Amygdala (tissue), 56 donors: ENCODE measurements around the gene KSR1.

Source experiments
- DNase-seq, 56 donors: peaks; one replicate each; lab custom pipeline; 2025; lab: John Stamatoyannopoulos, UW

Gene KSR1

DNA sequence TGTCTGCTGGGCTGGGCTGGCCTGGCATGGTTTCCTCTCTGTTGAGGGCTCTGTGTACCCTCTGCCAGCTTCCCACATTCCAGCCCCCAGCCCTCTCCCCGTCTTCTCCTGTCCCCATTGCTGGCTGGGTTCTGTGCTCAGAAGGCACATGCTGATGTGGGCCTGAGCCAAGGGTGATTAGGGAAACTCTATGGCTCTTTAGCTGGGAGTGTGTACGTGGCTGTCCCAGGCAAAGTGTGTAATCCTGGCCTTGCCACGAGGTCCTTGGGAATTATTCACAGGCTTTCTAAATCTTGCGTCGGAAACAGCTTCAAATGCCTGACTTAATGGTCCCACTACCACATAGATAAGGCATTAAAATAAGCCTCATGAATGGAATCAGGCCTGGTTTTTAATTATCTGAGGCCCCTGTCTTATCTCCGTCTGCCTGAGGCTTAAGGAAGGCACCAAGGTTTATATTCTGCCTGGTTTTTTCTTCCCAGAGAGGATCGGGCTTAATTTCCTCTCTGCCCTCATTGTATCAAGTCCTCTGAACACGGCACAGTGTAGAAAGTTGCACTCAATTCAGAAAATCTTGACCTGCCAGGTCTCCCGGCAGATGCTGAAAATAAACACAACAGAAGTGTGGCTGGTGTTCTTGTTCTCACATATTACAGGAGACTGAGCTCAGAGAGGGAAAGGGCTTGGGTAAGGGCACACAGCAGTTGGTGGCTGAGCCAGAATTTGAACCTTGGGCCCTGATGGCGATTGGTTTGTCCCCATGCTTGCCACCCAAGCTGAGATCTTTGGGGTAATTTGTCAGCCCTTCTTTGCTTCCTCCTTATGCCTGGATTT, 121.9 kb downstream of the KSR1 start:
- peak in 1 of 56 donors; percentile 14 for DNase-seq

DNA sequence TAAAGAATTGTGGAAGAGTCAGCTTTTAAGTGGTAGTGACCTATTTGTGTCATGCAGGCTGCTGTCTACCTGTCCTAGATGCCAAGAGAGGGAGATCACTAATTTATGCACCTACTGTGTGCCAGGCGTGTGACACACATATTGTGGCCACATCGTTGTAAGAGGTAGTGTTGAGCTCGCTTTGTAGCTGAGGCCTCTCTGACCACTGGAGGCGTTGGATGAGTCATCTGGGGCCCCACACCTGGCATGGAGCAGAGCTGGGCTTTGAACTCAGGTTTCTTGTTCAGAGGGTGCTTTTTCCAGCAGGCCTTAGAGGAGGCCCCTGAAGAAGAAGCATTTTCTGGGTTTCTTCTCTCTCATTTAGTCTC, 122.5 kb downstream of the KSR1 start:
- DNase-seq: no peak

DNA sequence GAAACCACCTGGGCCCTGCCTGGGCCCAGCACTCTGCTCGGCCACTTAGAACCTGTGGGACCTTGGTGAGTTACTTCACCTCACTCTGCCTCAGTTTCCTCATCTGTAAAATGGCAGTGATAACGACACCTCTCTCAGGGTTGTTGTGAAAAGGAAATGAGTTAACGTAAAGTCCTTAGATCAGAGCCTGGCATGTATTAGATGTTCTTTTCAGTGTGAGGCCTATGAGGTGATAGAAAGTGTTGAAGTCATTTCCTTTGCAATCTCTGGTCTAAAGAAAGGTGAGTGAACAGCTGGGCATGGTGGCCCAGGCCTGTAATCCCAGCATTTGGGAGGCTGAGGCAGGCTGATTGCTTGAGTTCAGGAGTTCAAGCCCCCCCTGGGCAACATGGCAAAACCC, 123.1 kb downstream of the KSR1 start:
- no peak for DNase-seq

DNA sequence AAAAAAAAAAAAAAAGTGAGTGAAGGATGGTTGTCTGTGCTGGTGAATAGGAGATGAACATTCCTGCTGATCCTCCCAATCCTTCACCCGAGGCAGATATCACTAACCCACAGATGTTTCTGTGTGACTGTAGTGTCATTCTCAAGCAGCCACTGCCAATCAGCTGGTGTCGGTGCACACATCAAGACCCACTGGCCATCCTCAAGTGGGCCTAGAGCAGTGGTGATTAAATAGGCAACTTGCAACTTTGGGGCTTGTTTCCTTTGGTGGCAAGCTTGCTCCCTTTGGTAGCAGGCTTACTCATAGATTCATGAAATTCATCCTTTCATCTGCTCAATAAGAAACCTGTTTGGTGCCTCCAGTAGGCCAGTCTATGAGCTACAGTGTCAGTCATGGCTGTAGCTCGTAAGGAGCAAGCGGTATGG, 123.7 kb downstream of the KSR1 start:
- no peak for DNase-seq

DNA sequence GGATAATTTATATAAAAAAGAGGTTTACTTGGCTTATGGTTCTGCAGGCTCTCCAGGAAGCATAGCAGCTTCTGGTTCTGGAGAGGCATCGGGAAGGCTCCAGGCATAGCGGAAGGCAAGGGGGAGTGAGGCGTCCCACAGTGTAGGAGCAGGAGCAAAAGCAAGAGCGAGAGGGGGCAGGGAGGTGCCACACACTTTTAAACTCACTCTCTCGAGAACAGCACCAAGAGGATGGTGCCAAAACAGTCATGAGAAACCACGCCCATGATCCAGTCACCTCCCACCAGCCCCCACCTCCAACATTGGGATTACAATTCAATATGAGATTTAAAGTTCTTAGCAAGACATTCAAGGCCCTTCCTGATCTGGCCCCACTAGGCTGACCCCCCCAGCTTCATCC, 124.8 kb downstream of the KSR1 start:
- DNase-seq: no peak

DNA sequence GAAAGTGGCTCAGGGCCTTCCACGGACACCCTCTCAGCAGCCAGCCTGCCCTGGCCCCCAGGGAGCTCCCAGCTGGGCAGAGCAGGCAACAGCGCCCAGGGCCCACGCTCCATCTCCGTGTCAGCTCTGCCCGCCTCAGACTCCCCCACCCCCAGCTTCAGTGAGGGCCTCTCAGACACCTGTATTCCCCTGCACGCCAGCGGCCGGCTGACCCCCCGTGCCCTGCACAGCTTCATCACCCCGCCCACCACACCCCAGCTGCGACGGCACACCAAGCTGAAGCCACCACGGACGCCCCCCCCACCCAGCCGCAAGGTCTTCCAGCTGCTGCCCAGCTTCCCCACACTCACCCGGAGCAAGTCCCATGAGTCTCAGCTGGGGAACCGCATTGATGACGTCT, 126.4 kb downstream of the KSR1 start:
- DNase-seq: no peak

DNA sequence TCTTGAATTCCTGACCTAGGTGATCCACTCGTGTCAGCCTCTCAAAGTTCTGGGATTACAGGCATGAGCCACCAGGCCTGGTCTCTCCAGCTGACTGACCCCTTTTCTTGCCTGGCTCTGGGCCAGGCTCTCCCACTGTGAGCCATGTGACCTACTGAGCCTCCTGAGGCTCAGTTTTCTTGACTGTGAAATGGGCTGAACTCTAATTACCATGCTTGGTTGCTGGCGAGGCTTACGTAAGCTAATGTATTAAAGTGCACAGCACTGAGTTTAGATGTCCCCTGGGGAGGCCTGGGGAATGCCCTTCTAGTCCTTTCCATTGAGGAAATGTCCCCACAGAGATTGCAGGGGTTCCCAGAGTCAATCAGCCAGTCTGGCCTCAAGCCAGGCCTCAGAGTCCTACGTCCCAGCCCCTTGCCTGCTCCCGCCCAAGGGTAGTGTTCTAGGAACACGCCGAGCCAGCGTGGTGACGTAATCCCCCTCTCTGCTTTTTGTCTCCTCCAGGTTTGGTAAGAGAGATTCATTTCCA, 129.0 kb downstream of the KSR1 start:
- DNase-seq: no peak

DNA sequence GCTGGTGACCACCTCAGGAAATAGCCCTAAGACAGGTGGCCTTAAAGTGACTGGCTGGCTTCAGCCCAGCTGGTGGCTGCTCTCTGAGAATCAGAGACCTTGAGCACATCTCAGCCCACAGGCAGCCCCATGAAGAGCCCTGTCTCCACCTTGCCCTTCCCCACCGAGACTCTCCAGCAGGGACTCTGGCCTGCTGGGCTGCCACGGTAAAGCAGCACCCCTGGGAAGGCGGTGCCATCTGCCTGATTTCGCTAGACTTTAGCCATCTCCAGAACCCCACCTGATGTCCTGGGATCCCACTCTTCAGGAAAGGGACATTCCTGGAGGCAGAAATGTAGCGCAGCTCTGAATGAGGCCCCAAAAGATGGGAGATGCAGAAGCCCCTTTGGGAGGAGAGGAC, 129.5 kb downstream of the KSR1 start:
- no peak for DNase-seq

DNA sequence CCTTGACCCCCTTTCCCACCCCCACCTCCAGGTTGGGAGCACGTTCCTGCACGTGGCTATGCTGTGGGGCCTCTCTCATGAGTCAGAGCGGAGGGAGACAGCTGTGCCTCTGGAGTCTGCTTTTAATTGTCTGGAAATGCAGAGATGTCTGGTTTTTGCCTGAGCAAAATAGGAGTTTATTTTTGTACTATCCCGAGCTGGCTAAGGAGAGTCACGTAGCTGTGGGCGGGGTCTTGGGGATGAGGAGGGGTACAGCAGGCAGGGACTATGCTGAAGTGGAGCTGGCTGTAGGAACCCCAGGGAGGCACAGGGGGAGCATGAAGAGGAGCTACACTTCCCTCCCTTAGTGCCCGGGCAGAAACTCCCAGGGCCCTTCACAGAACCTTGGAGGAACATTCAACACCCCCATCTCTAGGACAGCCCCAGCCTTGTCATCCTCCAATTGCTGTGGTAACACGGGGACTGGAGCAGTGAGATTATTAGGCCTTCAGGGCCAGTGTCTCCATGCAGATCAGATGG, 130.0 kb downstream of the KSR1 start:
- no peak for DNase-seq

DNA sequence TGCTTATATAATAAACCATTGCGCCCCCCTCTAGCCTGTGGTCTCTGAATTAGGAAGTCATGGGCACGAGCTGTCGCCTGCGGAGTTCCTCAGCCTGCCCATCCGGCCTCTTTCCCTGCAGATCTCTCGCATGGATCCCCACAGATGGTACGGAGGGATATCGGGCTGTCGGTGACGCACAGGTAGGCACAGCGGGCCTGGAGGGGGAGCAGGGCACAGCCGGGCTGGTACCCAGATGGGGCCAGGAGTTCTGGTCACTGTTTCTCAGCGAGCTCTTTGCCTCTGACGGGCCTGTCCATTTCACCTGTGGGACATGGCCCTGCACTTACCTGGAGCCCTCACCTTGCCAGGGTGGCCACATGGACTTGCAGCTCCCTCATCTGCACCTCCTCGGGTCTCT, 132.1 kb downstream of the KSR1 start:
- DNase-seq: no peak

DNA sequence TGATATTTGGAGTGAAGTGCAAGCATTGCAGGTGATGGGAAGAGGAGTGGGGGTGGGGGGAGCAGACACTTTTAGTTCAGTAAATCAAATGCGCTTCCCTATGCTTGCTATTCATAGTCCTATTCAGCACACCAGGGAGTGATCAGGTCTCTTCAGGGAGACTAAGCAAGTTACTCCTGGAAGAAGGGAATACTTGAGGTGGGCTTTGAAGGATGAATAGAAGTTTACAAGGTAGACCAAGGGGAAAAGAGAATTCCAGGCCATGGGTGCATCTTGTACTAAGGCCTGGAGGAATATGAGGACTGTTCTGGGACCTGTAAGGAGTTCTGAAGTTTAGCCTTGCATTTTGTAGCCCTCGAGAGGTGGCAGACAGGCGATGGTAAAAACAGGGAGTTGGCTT, 134.6 kb downstream of the KSR1 start:
- DNase-seq: no peak

DNA sequence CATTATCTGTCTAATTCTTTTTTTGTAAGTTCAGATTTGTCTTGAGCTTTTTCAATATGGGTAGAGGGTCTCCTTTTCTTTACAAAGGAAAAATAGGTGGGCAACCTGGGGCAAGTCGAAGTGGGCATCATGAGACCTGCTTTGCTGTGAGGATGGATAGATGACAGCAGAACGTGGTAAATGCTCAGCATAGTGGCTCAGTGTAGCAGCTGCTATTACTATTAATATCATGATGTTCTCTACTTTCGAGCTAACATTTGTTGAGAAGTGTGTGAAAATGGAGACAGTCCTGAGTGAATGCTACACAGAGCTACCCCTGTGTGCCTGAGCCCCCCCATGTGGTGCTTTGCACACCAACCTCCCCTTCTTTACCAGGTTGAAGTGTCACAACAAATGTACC, 135.7 kb downstream of the KSR1 start:
- no peak for DNase-seq

DNA sequence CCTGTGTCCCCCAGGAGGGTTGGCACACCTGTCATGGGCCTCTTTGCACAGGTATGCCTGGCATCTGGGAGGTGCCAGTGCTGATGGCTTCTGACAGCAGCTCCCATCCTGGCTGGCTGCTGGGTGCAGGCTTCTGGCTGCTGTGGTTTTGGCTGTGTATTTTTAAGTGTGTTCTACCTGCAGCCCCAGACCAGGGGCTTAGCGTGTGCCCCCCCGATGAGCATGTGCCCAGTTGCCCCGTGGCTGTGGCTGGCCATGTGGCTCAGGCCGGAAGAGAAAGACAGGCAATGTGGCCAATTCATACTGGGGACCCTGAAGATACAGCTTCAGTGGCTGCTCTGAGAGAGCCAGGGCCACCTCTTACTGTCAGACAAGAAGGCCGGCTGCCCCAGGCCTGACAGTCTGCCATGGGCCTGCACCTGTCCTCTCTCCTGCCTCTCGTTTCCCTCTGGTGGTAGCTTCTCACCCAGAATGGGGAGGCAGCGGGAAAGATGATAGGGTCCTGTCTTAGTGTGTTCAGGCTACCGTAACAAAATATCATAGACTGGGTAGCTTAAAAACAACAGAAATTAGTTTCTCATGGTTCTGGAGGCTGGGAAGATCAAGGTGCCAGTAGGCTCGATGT, 137.1 kb downstream of the KSR1 start:
- DNase-seq: no peak

DNA sequence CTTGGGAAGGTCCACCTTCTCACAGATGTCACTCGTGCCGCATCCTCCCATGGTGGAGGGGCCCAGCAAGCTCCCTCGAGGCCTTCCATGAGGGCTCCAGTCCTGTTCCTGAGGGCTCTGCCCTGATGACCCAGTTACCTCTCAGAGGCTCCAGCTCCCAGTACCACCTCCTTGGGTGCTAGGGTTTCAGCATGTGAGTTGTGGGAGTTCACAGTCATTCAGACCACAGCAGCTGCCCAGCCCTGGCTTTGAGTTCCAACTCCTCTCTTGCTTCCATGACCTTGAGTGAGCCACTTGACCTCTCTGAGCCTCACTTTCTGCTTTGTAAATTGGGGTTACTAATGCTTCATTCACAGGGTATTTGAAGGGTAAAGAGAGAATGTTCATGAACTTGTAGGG, 137.6 kb downstream of the KSR1 start:
- DNase-seq: no peak

DNA sequence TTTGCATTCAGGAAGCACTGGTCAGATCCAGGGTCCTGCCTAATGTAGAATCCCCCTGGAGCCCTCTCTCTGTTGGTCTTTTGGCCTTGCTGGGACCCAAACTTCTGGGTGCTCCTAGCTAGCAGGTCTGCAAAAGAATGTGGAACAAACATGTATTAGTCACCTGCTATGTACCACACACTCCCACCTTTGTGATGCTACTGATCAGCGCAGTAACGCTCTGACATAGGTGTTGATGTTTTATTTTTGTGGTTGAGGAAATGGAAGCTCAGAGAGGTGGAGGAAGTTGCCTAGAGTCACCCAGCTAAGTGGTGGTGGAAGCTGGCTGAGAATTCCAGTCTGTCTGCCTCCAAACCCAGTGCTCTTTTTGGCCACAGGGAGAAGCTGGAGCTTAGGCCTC, 139.0 kb downstream of the KSR1 start:
- DNase-seq: no peak

DNA sequence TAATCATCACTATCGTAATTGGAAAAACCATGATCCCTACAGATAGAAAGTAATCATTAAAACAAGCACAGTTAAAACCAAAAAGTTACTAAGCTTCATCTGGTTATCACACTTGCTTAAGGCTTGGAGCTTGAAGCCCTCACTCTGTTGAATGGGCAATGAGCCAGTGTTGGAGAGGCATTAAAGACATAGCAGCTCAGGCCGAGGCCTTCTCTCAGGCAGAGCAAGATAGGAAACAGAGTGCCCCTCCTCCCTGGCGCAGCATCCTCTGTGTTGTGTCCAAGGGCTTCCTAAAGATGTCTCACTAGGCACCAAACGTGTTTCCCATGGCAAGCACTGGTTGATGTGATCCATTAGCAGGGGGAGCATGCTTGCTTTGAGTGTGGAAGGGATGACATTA, 139.8 kb downstream of the KSR1 start:
- peak in 1 of 56 donors; percentile 41 for DNase-seq

DNA sequence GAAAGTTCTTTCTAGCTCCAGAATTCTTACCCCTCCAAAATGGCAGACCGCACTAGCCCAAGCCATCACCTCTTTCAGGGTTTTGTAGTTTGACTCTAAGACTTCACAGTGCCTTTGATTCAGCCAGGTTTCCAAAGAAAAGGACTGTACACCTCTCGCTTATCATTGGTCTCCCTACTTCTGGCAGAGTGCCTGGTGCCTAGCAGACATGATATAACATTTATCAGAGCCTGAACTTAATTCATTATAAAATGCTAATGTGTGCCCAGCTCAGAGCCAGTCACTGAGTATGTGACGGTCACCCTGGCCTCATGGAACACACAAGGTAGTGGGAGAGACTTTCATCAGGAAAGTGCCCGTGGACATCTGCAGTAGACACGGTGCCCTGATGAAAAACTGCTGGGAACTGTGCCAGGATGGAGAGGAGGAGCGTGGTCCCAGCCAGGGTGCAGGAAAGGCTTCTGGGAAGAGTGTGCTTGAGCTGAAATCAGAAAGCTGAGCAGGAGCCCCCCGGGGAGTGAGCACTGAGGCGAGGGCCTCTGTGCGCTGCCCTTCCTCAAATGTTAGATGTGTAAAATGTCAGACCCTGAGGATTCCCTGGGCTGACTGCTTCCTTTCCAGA, 140.4 kb downstream of the KSR1 start:
- DNase-seq: peak in 4 of 56 donors; percentile 5 to 62 (median 14)

DNA sequence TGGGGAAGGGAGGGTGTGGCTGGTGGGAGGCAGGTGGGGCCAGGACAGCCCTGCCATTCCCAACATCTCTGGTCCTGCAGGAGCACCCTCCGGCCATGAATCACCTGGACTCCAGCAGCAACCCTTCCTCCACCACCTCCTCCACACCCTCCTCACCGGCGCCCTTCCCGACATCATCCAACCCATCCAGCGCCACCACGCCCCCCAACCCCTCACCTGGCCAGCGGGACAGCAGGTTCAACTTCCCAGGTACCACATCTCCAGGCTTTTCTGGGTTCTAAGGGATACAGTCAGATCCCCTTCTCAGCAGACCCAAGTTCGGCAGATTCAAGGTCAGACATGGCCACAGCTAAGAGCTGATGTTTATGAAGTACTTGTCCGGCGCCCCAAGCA, 140.9 kb downstream of the KSR1 start:
- DNase-seq: no peak

DNA sequence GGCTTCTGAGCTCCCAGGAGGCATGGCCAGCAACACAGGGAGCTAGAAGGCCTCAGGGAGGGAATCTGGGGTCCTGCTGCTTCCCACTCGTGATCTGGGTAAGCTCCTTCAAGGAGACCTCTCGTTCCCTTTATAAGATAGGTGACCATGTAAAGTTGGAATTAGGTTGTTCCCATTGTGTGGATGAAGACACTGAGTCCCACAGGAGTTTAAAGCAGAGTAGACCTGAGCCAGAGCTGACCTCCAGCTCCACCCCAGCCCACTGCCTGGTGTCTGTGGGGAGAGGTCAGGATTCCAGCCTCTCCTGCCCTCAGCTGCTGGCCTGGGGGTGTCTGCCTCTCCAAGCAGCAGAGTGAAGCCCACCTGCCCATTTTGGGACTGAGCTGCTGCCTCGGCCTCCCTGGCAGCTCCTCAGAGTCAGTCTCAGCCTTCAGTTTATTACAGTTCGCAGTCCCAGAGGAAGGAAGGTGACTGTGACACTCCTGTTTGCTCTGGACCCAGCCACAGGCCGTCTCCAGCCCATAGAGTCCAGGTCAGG, 141.6 kb downstream of the KSR1 start:
- no peak for DNase-seq

DNA sequence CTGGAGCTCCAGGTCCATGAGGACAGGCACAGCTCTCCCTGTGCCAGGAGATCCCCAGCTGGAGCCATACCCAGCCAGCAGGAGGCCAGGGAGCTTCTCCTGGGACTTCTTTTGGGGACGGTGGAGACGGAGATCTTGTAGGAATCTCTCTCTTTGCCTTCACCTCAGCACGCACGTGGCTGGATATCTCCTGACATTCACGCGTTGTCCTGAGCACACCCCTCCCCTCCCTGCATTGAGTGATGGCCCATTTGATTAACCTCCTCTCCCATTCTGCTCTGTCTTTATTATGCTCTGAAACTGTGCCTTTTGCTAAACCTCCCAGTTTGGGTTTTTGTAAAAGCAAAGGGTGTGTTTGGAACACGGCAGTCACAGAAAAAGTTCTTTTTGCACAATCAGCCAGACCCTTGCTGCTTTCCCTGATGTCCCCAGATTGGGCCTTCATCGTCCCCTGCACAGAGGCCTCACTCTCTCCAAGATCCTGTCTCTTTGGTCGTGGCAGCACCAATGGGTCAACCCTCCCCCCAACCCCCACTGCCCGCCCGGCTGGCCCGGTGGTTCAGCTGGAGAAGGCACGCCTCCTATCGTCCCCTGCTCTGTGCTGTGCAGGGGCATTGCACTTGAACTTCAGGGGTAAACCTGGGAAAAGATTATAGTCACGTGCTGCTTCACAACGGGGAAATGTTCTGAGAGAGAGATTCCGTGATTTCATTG, 142.2 kb downstream of the KSR1 start:
- DNase-seq: no peak

DNA sequence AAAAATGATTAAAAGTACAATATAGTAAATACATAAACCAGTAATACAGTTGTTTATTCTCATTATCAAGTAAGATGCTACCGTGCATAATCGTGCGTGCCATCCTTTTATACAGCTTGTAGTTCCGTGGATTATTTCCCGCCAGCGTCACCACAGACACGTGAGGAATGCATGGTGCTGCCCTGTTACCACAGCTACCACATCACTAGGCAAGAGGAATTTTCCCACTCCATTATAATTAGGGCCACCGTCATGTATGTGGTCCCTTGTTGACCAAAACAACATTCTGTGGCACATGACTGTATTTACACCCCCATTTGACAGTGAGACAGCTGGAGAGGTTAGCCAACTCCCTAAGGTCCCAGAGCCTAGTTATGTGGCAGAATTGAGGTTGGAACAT, 144.2 kb downstream of the KSR1 start:
- DNase-seq: no peak
